GM19324 (cell line): Measurements from ENCODE around the gene SOHLH1.
"Not testable (repeated sequence)": the region's sequence is repeated elsewhere in the genome, so short reads cannot be mapped to it uniquely, and the experiment has no call there.

Source experiments
- ATAC-seq: cut with Tn5 transposase; IDR thresholded peaks from one replicate; pipeline ENCODE4 v1.9.1; 2021; ENCODE audit warnings: mild to moderate bottlenecking, moderate library complexity; ENCODE audit not compliant: unreplicated experiment, low FRiP score

The SOHLH1 gene

DNA sequence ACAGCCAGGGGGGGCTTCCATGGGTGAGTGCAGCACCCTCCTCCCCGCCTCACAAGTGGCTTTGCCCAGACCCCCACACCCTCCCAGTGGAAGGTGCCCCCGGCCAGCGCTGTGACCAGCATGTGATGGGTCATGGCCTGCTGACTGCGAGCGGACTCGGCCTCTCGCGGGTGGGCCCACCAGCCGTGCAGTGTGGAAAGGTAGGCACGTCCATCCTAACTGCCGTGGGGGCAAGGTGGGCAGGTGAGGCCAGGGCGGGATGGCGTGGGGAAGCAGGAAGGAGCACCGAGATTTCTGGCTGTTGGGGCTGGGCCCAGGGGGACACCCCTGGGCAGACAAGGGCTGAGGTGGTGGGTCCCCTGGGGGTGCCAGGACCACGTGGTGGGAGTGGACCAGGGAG is 12.1 kb downstream of the SOHLH1 start:
- ATAC-seq, result no peak

DNA sequence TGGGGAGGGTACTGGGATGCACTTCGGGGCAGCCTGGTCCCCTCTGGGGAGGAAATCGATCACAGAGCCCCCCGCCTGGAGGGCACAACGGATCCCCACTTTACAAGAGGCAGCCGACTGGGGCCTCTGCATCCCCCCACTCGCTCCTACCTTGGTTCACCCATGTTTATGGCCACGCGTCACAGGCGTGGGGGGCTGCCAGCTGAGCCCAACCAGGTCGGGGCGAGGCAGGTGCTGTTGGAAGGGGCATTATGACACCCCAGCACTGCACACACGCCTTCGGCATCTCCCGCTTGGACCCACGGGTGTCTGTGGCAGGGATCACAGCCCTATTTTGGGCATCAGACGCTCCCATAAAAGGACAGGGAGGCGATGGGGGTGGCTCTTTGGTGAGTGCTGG is 14.6 kb downstream of the SOHLH1 start:
- ATAC-seq, result no peak

DNA sequence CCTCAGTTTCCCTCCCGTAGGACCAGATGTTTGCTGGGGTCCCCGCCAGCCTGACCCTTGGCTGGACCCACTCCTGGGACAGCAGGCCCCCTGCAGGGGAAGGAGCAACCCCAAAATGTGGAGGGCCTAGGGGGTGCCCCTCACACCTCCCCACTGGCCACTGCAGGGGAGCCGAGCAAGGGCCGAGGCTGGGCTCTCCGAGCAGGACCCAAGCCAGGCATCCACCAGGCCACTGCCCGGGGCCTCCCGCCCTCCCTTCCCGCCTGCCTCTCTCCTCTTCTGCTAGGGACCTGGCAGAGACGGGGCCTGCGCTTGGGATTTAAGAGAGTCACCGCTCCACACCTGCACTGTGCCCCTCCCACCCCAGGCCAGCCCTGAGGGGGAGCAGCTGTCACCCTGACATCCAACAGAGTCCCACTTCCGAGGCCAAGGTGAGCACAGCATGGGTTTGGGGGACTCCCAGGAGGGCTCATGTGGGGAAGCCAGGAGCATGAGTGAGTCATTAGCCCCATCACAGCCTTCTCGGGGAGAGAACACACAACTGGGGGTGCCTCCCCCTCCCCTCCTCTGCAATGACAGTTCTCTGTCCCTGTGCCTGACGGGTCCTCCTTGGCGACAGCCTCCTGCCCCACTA is 15.8 kb downstream of the SOHLH1 start:
- ATAC-seq, result no peak

DNA sequence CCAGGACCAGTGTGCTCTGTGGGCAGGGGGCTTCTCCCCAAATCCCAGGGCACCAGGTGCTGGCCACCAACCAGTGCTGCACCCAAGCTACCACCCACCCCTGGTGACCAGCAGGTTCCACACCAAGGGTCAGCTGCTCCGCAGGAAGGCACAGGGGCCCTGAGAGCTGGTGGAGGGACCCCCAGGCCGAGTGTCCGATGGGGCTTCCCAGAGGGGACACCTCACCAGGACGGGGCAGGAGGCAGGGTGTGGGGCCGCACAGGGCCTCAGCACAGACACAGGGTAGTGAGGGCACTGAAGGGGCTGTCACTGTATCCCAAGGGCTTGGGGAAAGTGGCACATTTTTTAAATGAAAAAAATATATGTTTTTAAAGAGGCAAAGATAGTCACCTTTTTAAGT is 18.1 kb downstream of the SOHLH1 start:
- ATAC-seq, result no peak

DNA sequence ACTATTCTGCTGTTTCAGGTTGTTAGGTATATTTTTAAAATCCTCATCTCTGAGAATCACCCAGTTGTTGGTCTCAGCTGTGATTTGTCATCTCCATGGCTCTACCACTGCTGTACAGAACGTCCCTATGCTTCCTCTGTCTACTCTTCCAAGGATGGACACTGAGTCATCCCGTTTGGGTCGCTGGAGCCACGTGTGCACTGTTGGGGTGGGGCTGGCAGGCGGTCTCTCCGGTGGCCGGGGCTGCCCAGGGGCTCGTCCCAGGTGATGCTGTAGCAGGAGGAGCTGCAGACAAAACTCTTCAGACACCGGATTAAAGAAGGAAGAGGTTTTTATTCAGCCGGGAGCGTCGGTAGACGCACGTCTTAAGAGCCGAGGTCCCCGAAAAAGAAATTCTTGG is 19.2 kb downstream of the SOHLH1 start:
- no peak for ATAC-seq

DNA sequence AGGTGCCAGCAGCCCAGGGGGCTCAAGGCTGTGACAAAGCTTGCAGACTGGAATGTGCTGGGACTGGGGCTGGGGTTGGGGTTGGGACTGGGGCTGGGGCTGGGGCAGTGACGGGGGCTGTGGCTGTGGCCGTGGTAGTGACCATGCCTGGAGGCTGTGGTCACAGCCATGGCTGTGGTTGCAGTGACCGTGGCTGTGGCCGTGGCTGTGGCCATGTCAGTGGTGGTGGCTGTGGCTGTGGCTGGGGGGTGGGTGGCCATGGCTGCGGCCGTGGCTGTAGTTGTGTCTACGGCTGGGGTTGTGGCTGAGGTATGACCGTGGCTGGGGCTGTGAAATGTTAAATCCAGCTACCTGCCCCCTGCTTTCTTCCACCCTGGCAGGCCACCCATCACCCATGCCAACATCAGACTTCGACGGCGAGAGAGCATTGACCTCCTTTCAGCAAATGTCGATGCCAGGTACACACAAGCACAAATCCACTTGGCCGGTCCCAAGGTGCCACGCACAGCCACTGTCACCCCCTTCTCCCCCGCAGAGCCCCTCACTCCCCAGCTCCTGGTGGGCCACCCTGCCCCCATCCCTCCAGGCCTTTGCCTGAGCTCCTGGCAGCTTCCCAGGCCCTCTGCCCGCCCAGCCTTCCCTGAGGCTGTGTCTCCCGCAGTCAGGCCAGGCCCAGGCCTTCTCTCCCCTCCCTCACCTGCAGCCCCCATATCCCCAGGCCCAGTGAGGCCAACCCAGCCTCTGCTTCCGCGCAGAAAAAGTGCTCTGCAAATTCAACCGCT is 20.9 kb downstream of the SOHLH1 start:
- no peak for ATAC-seq

DNA sequence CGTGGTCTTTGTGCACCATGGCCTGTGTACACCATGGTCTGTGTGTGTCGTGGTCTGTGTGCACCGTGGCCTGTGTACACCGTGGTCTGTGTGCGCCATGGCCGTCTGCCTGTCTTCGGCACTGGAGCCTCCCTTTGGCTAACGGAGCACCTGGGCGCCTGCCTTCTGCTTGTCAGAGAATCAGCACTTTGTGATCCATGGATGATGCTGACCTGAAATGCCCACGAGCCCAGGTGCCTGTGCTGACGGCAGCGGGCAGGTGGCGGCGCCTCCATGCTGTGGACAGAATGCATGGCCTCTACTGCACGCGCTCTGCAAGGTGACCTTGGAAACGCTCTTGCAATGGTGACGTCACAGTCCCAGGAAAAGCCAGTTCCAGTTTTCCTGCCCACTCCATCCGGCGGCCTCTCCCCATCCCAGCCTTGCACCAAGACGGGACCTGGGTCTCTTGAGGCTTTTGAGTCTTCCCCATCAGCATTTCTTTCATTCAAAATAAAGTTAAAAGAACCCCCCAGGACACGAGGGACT is 21.6 kb downstream of the SOHLH1 start:
- ATAC-seq, result no peak

DNA sequence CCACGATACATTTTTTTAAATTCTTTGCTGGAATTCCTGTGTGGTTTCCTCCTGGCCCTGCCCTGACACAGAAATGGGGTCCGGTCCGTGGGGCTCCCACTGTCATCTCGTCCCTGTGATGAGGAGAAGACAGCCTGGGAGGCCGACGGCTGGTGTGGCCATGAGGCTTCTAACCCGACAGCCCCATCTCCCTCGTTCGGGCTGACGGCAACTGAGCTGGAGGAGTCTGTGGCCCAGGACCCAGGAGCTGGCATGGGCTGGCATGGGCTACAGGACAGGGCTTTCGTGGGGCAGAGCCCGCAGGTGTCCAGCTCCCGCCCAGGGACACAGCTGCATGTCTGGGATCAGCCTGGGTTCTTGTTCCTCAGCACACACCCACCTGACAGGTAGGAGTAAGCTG is 22.4 kb downstream of the SOHLH1 start:
- ATAC-seq, result no peak

DNA sequence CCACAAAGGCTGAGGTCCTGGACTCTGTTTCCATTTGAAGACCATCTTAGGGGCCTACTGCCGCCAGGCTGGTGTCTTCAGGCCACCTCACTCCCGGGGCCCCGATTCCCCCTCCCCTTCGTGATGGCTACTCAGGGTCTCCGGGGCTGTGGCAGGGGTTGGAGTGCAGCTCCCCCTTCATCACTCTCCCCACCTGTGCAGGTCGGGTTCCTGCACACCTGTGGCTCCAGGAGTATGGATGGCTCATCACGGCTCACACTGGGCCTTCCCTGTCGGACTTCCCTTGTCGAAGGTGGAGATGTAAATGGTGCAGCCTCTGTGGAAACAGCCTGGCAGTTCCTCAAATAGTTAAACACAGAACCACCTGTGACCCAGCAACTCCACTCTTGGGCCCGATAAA is 24.3 kb downstream of the SOHLH1 start:
- no peak for ATAC-seq

DNA sequence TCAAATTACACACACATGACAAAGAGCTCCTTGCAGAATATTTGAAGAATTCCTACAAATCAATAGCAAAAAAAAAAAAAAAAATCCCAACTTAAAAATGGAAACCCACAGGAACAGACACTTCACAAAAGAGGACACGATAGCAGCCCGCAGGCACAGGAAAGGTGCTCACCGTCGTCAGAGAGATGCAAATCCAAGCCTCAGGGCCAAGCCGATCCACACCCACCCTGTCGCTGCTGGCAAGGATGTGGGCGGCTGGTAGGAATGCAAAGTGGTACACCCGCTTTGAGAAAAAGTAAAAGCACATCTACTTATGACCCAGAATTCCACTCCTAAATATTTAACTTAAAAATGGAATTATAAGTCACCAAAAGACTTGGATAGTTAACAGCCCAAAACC is 25.3 kb downstream of the SOHLH1 start:
- ATAC-seq, result no peak

DNA sequence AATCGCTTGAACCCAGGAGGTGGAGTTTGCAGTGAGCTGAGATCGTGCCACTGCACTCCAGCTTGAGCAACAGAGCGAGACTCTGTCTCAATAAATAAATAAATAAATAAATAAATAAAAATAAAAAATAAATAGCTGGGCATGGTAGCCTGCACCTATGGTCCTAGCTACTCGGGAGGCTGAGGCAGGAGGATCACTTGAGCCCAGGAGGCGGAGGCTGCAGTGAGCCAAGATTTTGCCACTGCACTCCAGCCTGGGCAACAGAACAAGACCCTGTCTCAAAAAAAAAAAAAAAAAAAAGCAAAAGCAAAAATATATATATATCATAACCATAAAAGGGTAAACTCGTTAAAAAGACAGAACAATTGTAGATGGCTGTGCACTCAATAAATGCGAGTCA is 26.5 kb downstream of the SOHLH1 start:
- not testable (repeated sequence) for ATAC-seq

DNA sequence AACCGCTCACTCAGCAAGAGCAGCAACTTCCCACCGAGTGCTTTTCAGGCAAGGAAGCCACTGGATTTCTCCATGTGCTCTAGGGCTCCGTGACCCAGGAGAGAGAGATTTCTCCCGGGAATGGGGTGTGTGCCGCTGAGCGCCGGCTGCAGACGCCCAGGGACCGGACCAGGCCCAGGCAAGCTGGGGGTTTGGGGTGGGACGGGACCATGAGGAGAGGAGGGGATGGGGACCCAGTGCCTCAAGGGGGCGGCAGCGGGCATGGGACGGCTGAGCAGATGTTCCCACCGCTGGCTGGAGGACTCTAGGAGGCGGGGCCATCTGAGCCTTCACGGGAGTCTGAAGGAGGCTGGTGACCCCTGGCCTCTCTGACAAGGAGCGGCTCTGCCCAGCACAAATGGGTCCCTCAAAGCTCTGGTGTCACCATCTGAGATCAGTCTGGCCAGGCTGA is 27.7 kb downstream of the SOHLH1 start:
- no peak for ATAC-seq

DNA sequence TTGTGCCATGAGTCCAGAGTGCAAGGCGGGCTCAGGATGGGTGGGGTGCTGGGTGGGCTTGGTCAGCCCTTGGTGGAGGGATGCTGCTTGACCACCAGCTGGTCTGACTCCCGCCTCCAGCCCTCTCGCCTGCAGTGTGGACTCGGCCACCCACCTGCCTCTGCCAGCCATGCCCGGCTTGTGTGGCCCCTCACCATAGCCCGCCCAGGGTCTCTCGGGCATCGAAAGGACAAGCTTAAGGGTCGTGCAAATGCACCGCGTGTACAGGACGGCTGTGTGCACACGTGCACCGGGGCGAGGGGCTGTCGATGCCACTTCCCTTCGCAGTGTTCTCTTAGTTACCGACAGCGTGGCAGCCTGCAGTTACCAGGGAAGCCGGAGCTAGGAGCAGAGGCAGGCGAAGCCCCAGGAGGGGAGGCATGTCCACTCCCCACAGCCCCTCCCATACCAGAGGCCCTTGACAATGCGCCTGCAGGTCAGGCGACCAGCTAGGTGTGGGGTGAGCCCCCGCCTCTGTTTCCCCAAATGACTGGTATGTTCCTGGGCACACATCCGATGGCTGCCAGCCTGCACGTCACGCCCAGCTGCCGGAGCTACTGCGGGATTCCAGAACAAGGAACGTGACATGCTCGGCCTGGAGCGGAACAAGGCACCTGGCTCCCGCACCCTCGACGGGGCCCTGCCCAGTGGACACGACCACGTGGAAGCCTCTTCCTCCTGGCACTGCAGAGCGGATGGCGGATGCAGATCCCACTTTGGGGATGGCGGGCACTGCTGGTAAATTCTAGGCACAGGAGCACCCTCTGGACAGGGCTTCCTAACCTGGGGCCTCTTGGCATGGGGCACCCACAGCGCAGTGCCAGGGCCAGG is 28.3 kb downstream of the SOHLH1 start:
- ATAC-seq, result no peak

DNA sequence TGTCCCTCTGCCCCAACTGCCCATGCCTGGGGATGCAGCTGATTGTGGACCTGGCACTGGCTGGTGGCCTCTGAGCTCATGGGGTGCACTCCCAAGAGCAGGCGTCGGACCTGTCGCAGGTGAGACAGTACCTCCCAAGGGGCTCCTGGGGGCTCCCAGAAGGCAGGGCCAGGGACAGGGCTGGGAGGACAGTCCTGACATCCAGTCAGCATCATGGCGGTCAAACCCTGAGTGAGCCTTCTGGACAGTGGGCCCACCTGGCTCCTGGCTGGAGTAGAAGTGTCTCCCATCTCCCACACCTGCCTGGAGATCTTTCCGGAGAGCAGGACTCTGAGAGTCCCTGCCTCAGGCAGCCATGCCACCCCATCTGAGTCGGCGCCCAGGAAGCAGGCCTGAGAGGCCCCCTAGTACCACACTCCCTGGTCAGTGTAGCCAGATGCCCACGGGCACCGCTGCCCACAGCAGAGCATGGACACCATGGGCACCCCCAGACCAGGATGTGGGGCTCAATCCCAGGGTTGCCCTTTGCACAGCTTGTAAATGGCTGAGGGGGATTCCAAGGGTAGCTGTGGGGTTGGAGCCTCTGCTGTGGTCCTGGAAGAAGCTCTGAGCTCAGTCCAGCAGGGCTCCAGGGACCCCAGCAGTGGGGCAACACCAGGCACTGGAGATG is 29.5 kb downstream of the SOHLH1 start:
- no peak for ATAC-seq

DNA sequence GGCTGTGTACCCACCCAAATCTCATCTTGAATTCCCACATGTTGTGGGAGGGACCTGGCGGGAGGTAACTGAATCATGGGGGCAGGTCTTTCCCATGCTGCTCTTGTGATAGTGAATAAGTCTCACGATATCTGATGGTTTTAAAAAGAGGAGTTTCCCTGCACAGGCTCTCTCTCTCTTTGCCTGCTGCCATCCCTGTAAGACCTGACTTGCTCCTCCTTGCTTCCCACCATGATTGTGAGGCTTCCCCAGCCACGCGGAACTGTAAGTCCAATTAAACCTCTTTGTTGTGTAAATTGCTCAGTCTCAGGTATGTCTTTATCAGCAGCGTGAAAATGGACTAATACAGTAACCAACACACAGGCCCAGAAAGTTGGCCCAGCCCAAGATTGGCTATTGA is 30.3 kb downstream of the SOHLH1 start:
- not testable (repeated sequence) for ATAC-seq

DNA sequence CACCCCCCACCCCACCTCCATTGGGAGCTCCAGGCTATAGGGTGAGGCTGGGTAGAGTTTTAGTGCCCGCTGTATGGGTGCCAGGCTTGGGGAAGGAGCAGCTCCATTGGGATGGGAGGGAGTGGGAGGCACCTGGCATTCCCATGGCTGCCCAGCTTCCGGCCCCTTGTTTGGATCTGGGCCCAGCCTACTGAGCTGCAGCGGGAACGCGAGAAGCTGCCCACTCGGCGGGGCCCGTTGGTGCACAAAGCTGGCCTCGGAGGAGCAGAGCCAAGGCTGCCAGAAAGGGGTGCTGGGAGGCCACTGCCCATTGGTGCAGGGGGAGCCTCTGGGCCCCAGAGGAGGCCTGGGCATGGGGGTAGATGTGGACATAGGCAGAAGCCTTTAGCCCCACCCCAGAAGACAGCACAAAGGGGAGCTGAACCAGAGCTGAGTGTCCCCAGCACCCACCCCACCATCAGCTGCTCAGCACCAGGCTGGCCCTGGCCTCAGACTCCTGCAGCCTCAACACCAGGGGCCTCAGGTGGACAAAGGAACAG is 31.7 kb downstream of the SOHLH1 start:
- ATAC-seq, result no peak

DNA sequence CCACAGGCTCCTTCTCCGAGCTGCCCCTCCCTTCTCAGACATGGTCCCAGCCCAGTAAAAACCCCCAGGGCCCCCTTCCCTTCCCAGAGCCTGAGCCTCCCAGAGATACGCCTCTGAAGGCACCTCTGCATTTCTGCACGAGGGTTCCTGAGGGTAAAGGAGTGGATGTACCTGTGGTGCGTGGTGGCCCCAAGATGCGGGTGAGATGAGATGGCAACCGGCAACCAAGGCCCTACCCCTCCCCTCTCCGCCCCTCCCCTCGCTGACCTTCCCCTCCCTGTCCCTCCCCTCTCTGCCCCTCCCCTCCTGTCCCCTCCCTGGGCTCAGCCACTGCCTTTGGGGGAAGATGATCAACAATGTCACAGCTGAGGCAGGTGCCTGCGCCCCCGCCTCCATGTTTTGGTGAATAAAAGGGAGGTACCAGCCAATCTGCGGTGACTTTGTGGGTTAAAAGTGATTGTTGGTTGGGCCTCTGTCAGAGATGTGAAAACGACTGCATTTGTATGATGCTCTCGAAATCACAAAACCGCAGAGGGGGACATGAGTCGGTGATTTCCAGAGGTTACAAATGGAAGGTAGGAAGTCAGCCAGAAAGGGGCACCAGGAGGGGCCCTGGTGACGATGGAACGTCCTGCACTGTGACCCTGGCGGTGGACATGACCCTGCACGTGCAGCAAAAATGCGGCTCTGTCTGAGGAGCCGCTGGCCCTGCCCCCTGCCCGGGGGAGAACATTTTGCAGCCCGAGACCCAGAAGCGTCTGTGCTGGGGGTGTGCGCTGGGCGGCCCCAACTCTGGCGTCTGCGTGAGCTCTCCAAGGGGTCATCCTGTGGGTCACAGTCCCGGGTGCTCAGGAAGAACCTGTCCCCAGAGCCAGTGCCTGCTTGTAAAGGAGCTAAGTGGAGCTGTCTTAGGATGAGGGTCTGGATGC is 32.5 kb downstream of the SOHLH1 start:
- no peak for ATAC-seq

DNA sequence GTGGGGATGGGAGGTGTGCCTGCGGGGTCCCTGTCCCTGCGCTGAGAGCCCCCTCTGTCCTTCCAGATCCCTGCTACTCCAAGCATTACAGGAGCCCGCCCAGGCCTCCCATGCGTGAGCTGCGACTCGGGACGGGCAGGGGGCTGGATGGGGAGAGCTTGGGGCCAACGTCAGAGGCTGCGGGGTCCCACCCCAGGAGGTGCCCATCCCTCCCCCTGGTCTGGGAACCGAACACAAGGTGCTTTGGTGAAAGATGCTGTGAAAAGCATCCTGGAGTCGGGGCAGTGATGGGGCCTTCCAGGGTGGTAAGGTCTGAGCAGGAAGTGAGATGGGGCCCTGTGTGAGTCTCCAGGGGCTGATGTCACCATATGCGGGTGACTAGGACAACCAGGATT is 33.5 kb downstream of the SOHLH1 start:
- ATAC-seq, result no peak
